Mesenchymal stem cell (in vitro differentiated cells and primary cell): ENCODE data around the gene JPH3.

ENCODE experiments used
- DNase-seq: peaks from one replicate; pipeline ENCODE4 v3.0.0-alpha.2; 2013
- H2AFZ ChIP-seq: one replicate; pipeline ENCODE4 v1.6.1; 2013; ENCODE audit warnings: low read depth, mild to moderate bottlenecking, control low read depth, inconsistent platforms, low read length, moderate library complexity
- H2AK5ac ChIP-seq: 2 replicates; pipeline ENCODE4 v1.6.1; 2013; ENCODE audit warnings: low read length, moderate library complexity, mild to moderate bottlenecking, inconsistent platforms; ENCODE audit not compliant: severe bottlenecking
- H2BK120ac ChIP-seq: one replicate; pipeline ENCODE4 v1.6.1; 2013; ENCODE audit warnings: low read depth, mild to moderate bottlenecking, inconsistent platforms, low read length, moderate library complexity
- H2BK12ac ChIP-seq, 2 experiments: one replicate each; pipeline ENCODE4 v1.6.1; 2013; ENCODE audit warnings: inconsistent platforms in 2 of 2, low read length in 2 of 2, mild to moderate bottlenecking in 2 of 2, moderate library complexity in 2 of 2, control low read depth in 1 of 2
- H2BK15ac ChIP-seq: one replicate; pipeline ENCODE4 v1.6.1; 2013; ENCODE audit warnings: mild to moderate bottlenecking, low read depth, inconsistent platforms; ENCODE audit not compliant: poor library complexity, severe bottlenecking
- H2BK5ac ChIP-seq: 2 replicates; pipeline ENCODE4 v1.6.1; 2013; ENCODE audit warnings: low read depth, mild to moderate bottlenecking, low read length, control low read depth, inconsistent platforms; ENCODE audit not compliant: poor library complexity, severe bottlenecking
- H3K14ac ChIP-seq, 2 experiments: one replicate each; pipeline ENCODE4 v1.6.1; 2013; ENCODE audit warnings: inconsistent platforms in 2 of 2, low read length in 2 of 2, control low read depth in 1 of 2, mild to moderate bottlenecking in 1 of 2, moderate library complexity in 1 of 2
- H3K18ac ChIP-seq, 2 experiments: one replicate each; pipeline ENCODE4 v1.6.1; 2013; ENCODE audit warnings: inconsistent platforms in 2 of 2, low read length in 2 of 2, control low read depth in 1 of 2, low read depth in 1 of 2, mild to moderate bottlenecking in 1 of 2
- H3K23ac ChIP-seq, 2 experiments: one replicate each; pipeline ENCODE4 v1.6.1; 2013; ENCODE audit warnings: inconsistent platforms in 2 of 2, low read length in 2 of 2, mild to moderate bottlenecking in 2 of 2, moderate library complexity in 2 of 2, control low read depth in 1 of 2
- H3K27ac ChIP-seq: 2 replicates; pipeline ENCODE4 v1.5.1; 2013; ENCODE audit warnings: mild to moderate bottlenecking, moderate library complexity, low read length, control low read depth, inconsistent platforms; ENCODE audit not compliant: poor library complexity, severe bottlenecking
- H3K27me3 ChIP-seq, 2 experiments: 2 replicates each; pipeline versions ENCODE4 v1.6.1 to v1.7.0; 2013; ENCODE audit warnings: low read length in 2 of 2, mild to moderate bottlenecking in 2 of 2, moderate library complexity in 2 of 2, control low read depth in 1 of 2, inconsistent platforms in 1 of 2; ENCODE audit not compliant: control insufficient read depth in 1 of 2, insufficient read depth in 1 of 2
- H3K36me3 ChIP-seq, 2 experiments: 2 replicates each; pipeline versions ENCODE4 v1.6.1 to v1.7.0; 2013; ENCODE audit warnings: low read length in 2 of 2, control low read depth in 1 of 2, inconsistent platforms in 1 of 2, low read depth in 1 of 2, mild to moderate bottlenecking in 1 of 2; ENCODE audit not compliant: insufficient read depth in 2 of 2, control insufficient read depth in 1 of 2
- H3K4ac ChIP-seq, 2 experiments: one replicate each; pipeline ENCODE4 v1.6.1; 2013; ENCODE audit warnings: inconsistent platforms in 2 of 2, low read length in 2 of 2, mild to moderate bottlenecking in 2 of 2, moderate library complexity in 2 of 2, control low read depth in 1 of 2, low read depth in 1 of 2
- H3K4me1 ChIP-seq: 2 replicates; pipeline ENCODE4 v1.6.1; 2013; ENCODE audit warnings: low read depth, low read length, control low read depth; ENCODE audit not compliant: control insufficient read depth, insufficient read depth
- H3K4me2 ChIP-seq: 2 replicates; pipeline ENCODE4 v1.6.1; 2013; ENCODE audit warnings: low read length, mild to moderate bottlenecking, inconsistent platforms; ENCODE audit not compliant: poor library complexity, severe bottlenecking
- H3K4me3 ChIP-seq, 2 experiments: 2 replicates each; pipeline versions ENCODE4 v1.5.1 to v1.7.0; 2013; ENCODE audit warnings: low read length in 2 of 2, mild to moderate bottlenecking in 2 of 2, control low read depth in 1 of 2, low read depth in 1 of 2; ENCODE audit not compliant: insufficient read depth in 1 of 2
- H3K79me1 ChIP-seq: replicated peaks from 2 replicates; pipeline ENCODE4 v1.6.1; 2013; ENCODE audit warnings: mild to moderate bottlenecking, control low read depth, low read length, inconsistent platforms; ENCODE audit not compliant: poor library complexity, severe bottlenecking
- H3K9ac ChIP-seq: 2 replicates; pipeline ENCODE4 v1.7.0; 2013; ENCODE audit warnings: mild to moderate bottlenecking, low read length, moderate library complexity
- H3K9me3 ChIP-seq: 2 replicates; pipeline ENCODE4 v1.7.0; 2013; ENCODE audit warnings: mild to moderate bottlenecking, low read length; ENCODE audit not compliant: control insufficient read depth
- H4K8ac ChIP-seq: one replicate; pipeline ENCODE4 v1.6.1; 2013; ENCODE audit warnings: inconsistent platforms, mild to moderate bottlenecking, low read length, moderate library complexity
- H4K91ac ChIP-seq: one replicate; pipeline ENCODE4 v1.6.1; 2013; ENCODE audit warnings: mild to moderate bottlenecking, low read length, inconsistent platforms
- WGBS: methylation state at CpG from one replicate; pipeline ENCODE4 v1.1.7; 2013; ENCODE audit warnings: mixed read lengths; 5-methylcytosine and 5-hydroxymethylcytosine counted together

Gene JPH3

DNA sequence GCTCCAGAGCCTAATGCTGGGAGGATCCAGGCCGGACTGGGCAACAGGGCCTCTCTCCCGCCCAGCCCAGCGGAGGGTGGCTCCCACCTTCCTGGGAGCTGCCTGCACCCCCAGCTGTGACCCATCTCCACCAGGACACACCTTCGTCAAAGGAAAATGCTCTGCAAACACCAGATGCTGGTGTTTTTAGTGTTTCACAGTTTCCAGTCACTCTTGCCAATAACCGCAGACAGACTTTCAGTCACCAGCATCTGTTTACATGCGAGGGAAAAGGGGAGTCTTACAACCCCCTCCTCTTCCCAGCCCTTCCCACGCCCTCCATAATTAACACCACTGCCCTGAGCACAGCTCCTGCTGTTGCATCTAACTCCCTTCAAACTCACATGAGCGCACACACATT lies 138.1 kb downstream of the JPH3 start:
- Histone ChIP-seq H3K27me3 (no peaks in the 10 kb centered on the region), H3K36me3 (peaks cover 26 to 43% of the 10 kb centered on the region in 2 experiments)
- 94% methylated on average over 8 of the region's 8 CpGs for WGBS

DNA sequence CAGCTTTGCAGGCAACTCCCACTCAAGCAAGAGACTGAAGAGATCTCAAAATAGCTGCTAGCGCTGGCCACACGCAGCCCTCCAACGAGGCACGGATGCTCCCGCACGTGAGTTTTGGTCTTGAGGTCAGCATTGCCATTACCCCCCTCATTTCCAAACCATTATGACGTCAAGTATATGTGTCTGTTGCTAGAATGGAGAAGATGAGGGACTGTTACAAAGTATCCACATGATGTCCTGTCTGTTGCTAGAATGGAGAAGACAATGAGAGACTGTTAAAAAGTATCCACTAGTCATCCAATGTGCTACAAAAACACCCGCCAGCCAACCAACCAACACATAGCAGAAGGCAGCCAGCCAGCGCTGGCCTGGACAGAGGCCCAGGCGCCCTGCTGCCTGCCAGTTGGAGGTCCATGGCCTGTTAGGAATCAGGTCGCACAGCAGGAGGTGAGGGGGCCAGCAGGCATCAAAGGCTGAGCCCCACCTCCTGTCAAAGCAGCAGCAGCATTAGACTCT lies 138.7 kb downstream of the JPH3 start:
- 92% methylated on average over 10 of the region's 11 CpGs for WGBS
- H2AFZ ChIP-seq, result no peak overlapping the region

More for the DNA sequence above, 138.1 kb downstream of the JPH3 start:
- Histone ChIP-seq H3K9me3 (no peaks in the 10 kb centered on the region), H3K9ac (no peak overlapping the region), H3K79me1 (peaks cover 39% of the 10 kb centered on the region), H3K4me3 (no peak overlapping the region), H2BK5ac (no peak overlapping the region), H4K91ac (no peak overlapping the region), H3K18ac (no peak overlapping the region), H3K4me1 (peaks cover 4% of the 10 kb centered on the region), H3K4me2 (no peak overlapping the region), H2AK5ac (no peak overlapping the region), H2BK15ac (no peak overlapping the region), H4K8ac (no peak overlapping the region), H2BK120ac (no peak overlapping the region), H3K4ac (no peak overlapping the region), H2AFZ (no peak overlapping the region), H3K27ac (no peak overlapping the region), H3K14ac (no peak overlapping the region), H3K23ac (no peak overlapping the region), H2BK12ac (no peak overlapping the region)
- DNase-seq, result no peak

DNA sequence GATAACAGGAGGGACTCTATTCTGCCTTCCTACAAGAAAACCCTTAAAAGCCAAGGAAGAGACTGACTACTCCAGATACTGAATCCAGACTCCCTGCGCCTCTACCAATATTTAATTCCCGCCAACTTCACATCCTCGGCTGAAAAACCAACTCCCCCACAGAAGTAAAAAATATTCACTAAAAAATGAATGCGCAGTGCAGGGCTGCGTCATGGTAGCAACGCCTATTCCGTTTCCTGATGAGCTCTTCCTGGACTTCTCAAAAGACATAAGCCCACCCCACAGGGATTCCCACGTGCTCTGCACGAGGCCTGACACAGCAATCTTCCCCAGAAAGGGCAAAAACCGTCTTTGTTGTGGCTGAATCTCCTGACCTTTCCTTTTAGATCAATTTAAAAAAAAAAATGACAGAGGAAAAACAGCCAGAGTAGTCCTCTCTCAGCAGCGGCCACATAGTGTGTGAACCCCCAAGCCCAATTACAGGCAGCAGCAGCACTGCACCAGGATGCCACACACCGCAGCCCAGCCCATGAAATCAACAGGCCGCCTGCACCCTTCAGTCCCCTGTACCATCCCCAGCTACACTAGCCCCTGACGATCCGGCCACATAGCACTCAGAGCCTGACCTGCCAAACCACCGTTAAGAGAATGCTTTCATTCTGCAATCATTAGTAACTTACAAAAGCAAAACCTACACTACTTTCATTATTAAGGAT lies 139.6 kb downstream of the JPH3 start:
- Histone ChIP-seq H2BK12ac (no peak overlapping the region), H4K91ac (no peak overlapping the region), H3K36me3 (peaks cover 33 to 53% of the 10 kb centered on the region in 2 experiments), H3K18ac (no peak overlapping the region), H3K27ac (no peak overlapping the region), H2AK5ac (no peak overlapping the region), H3K4me1 (peaks cover 4% of the 10 kb centered on the region), H2BK5ac (no peak overlapping the region), H3K79me1 (peaks cover 45% of the 10 kb centered on the region), H3K4me3 (no peak overlapping the region), H2AFZ (no peak overlapping the region), H3K9ac (no peak overlapping the region), H3K14ac (no peak overlapping the region), H3K23ac (no peak overlapping the region), H2BK120ac (no peak overlapping the region), H4K8ac (no peak overlapping the region), H2BK15ac (no peak overlapping the region), H3K27me3 (no peaks in the 10 kb centered on the region), H3K4ac (no peak overlapping the region), H3K4me2 (no peak overlapping the region), H3K9me3 (no peaks in the 10 kb centered on the region)
- 98% methylated on average over 15 of the region's 16 CpGs for WGBS
- DNase-seq, result no peak

More for the DNA sequence above, 138.7 kb downstream of the JPH3 start:
- H3K23ac ChIP-seq, result no peak overlapping the region
- no peak overlapping the region for H3K27ac ChIP-seq
- H3K79me1 ChIP-seq, result peaks cover 41% of the 10 kb centered on the region
- no peak overlapping the region for H3K4ac ChIP-seq
- H3K4me1 ChIP-seq, result peaks cover 4% of the 10 kb centered on the region
- no peak overlapping the region for H4K8ac ChIP-seq
- no peaks in the 10 kb centered on the region for H3K9me3 ChIP-seq
- H3K27me3 ChIP-seq, result no peaks in the 10 kb centered on the region
- no peak overlapping the region for H3K18ac ChIP-seq
- H3K14ac ChIP-seq, result no peak overlapping the region
- H2BK5ac ChIP-seq, result no peak overlapping the region
- no peak for DNase-seq
- H2BK12ac ChIP-seq, result no peak overlapping the region
- no peak overlapping the region for H3K9ac ChIP-seq
- H3K36me3 ChIP-seq, result peaks cover 30 to 47% of the 10 kb centered on the region in 2 experiments
- no peak overlapping the region for H2BK120ac ChIP-seq
- H2BK15ac ChIP-seq, result no peak overlapping the region
- no peak overlapping the region for H4K91ac ChIP-seq
- no peak overlapping the region for H3K4me2 ChIP-seq
- no peak overlapping the region for H3K4me3 ChIP-seq
- H2AK5ac ChIP-seq, result no peak overlapping the region

GRCh38 chr16:87742781-87743490 lies 140.6 kb downstream of the JPH3 start:
- Histone ChIP-seq H3K27me3 (no peaks in the 10 kb centered on the region), H3K4me3 (no peak overlapping the region), H4K8ac (no peak overlapping the region), H3K14ac (no peak overlapping the region), H2BK15ac (no peak overlapping the region), H2BK120ac (no peak overlapping the region), H3K23ac (no peak overlapping the region), H2BK12ac (no peak overlapping the region), H3K4me2 (no peak overlapping the region), H2AFZ (no peak overlapping the region), H2BK5ac (no peak overlapping the region), H3K79me1 (peaks cover 50% of the 10 kb centered on the region), H3K4me1 (peaks cover 4% of the 10 kb centered on the region), H3K9me3 (no peaks in the 10 kb centered on the region), H3K9ac (no peak overlapping the region), H3K36me3 (peaks cover 41 to 59% of the 10 kb centered on the region in 2 experiments), H3K27ac (no peak overlapping the region), H3K18ac (no peak overlapping the region), H2AK5ac (no peak overlapping the region), H4K91ac (no peak overlapping the region), H3K4ac (no peak overlapping the region)
- DNase-seq, result no peak
- 97% methylated on average over 17 of the region's 17 CpGs for WGBS
